Stimulated activated CD8-positive, alpha-beta memory T cell treated with anti-CD3 and anti-CD28 coated beads, Interleukin-15, amount 100 ng/mL, for 48 hours (primary cell): ENCODE measurements around the gene MCHR1.
A peak's percentile ranks its signal among the peaks of the same experiment; 100 is the strongest.

Experiments used
- DNase-seq, 2 donors: peaks; one replicate each; pipeline ENCODE4 v3.0.0-alpha.2; 2020; ENCODE audit warnings: low read depth in 2 of 2

Gene MCHR1

GRCh38 chr22:40727070-40727963 is 48.0 kb downstream of the MCHR1 start:
- DNase-seq: no peak

- DNase-seq: no peak
Observed at GRCh38 chr22:40727964-40728615, 48.8 kb downstream of the MCHR1 start.

GRCh38 chr22:40728731-40729189 is 49.5 kb downstream of the MCHR1 start:
- peak; percentile 7 to 20 for DNase-seq

GRCh38 chr22:40729284-40729683 is 50.0 kb downstream of the MCHR1 start:
- no peak for DNase-seq
